CD4-positive, alpha-beta T cell (primary cell): Measurements from ENCODE around the gene CDH12. TPM values are rescaled to one million over a fixed set of nuclear protein-coding genes. Genes with fewer than 3 reads are reported as not detected.

Source experiments
- ATAC-seq: fragments of 200-7000 bp; cut with Tn5 transposase; one replicate; pipeline ENCODE4 v1.10.0; 2022; ENCODE audit warnings: mild to moderate bottlenecking; ENCODE audit not compliant: poor library complexity
- CTCF ChIA-PET: fragments of 350-600 bp; sonication (Branson Sonifier 250); formaldehyde crosslinking; loops from one replicate; lab custom pipeline; 2021; ENCODE audit warnings: antibody characterized with exemption, inconsistent platforms; lab: Charles Lee
- POLR2A ChIA-PET: fragments of 350-600 bp; sonication (Branson Sonifier 250); formaldehyde crosslinking; loops from one replicate; lab custom pipeline; 2021; ENCODE audit warnings: antibody characterized with exemption, inconsistent platforms; lab: Charles Lee
- DNase-seq, 14 experiments: peaks; one replicate each; pipeline ENCODE4 v3.0.0-alpha.2; 2013 to 2020; ENCODE audit warnings: mixed read lengths in 2 of 14
- H3K27ac ChIP-seq, 2 donors: one replicate each; pipeline versions ENCODE4 v1.5.1 to v1.7.0; 2013; ENCODE audit warnings: low read length in 2 of 2, low read depth in 1 of 2, mild to moderate bottlenecking in 1 of 2
- H3K27me3 ChIP-seq, 2 experiments: 1 replicate in 1 of 2; 2 replicates in 1 of 2; pipeline versions ENCODE4 v1.6.1 to v1.7.0; 2013; ENCODE audit warnings: low read length in 2 of 2, control low read depth in 1 of 2, mild to moderate bottlenecking in 1 of 2, moderate library complexity in 1 of 2; ENCODE audit not compliant: insufficient read depth in 2 of 2, control insufficient read depth in 1 of 2
- H3K36me3 ChIP-seq: one replicate; pipeline ENCODE4 v1.6.1; 2013; ENCODE audit warnings: low read length, control low read depth; ENCODE audit not compliant: insufficient read depth
- H3K4me1 ChIP-seq: one replicate; pipeline ENCODE4 v1.6.1; 2013; ENCODE audit warnings: low read length, control low read depth; ENCODE audit not compliant: insufficient read depth
- H3K4me3 ChIP-seq: one replicate; pipeline ENCODE4 v1.5.1; 2013; ENCODE audit warnings: mild to moderate bottlenecking, low read length, moderate library complexity
- H3K9me3 ChIP-seq, 2 experiments: 1 replicate in 1 of 2; 2 replicates in 1 of 2; pipeline versions ENCODE4 v1.6.1 to v1.7.0; 2013; ENCODE audit warnings: low read length in 2 of 2, mild to moderate bottlenecking in 2 of 2, control low read depth in 1 of 2, moderate library complexity in 1 of 2; ENCODE audit not compliant: control insufficient read depth in 1 of 2, insufficient read depth in 1 of 2
- H3K27ac Mint-ChIP-seq: one replicate; pipeline ENCODE4 v1.8.0; 2020; ENCODE audit warnings: mixed read lengths
- H3K27me3 Mint-ChIP-seq: one replicate; pipeline ENCODE4 v1.8.0; 2021; ENCODE audit warnings: mixed read lengths
- H3K36me3 Mint-ChIP-seq: one replicate; pipeline ENCODE4 v1.8.0; 2021; ENCODE audit warnings: low read depth, mixed read lengths
- H3K4me1 Mint-ChIP-seq: one replicate; pipeline ENCODE4 v1.8.0; 2021; ENCODE audit warnings: low read depth, mixed read lengths
- H3K4me3 Mint-ChIP-seq: one replicate; pipeline ENCODE4 v1.8.0; 2020; ENCODE audit warnings: mild to moderate bottlenecking, mixed read lengths
- H3K9me3 Mint-ChIP-seq: one replicate; pipeline ENCODE4 v1.8.0; 2020; ENCODE audit warnings: mixed read lengths
- CTCF ChIP-seq: fragments of 200-600 bp; IDR thresholded peaks from one replicate; pipeline ENCODE4 v1.8.0; 2022; ENCODE audit warnings: antibody characterized with exemption, mild to moderate bottlenecking
- intact Hi-C, 2 experiments: fragments of 100-400 bp; cut with DNase I in 1 of 2; cut with micrococcal nuclease in 1 of 2; formaldehyde crosslinking; loops; one replicate each; pipeline versions ENCODE4 v1.15.1 to v1.9.0; 2023 to 2025; cut with DNase I, micrococcal nuclease
- total RNA-seq, 174 experiments: library from RNA in 2 of 174; stranded (reverse) in 2 of 174; gene quantifications; one replicate each; pipeline ENCODE4 v1.2.3 and lab custom pipeline; 2021 to 2026

Gene CDH12
- total RNA-seq, 2 experiments from 2014 or later: not detected

GRCh38 chr5:22615964-22616363, 237.2 kb downstream of the CDH12 start:
- no peak overlapping the region for H3K27ac ChIP-seq
- ChIA-PET POLR2A (no interaction called here), CTCF (no interaction called here)
- H3K4me1 ChIP-seq: no peaks in the 10 kb centered on the region
- Mint-ChIP-seq H3K4me3 (no peak overlapping the region), H3K27me3 (no peaks in the 10 kb centered on the region), H3K9me3 (peaks cover 8% of the 10 kb centered on the region), H3K27ac (no peak overlapping the region), H3K4me1 (no peaks in the 10 kb centered on the region), H3K36me3 (no peaks in the 10 kb centered on the region)
- no peak overlapping the region for H3K4me3 ChIP-seq
- no peaks in the 10 kb centered on the region for H3K27me3 ChIP-seq
- TF ChIP-seq CTCF: no peak
- no peak for DNase-seq
- H3K36me3 ChIP-seq: no peaks in the 10 kb centered on the region
- no peak for ATAC-seq
- H3K9me3 ChIP-seq: no peaks in the 10 kb centered on the region
- intact Hi-C loops: no loop called here

DNA sequence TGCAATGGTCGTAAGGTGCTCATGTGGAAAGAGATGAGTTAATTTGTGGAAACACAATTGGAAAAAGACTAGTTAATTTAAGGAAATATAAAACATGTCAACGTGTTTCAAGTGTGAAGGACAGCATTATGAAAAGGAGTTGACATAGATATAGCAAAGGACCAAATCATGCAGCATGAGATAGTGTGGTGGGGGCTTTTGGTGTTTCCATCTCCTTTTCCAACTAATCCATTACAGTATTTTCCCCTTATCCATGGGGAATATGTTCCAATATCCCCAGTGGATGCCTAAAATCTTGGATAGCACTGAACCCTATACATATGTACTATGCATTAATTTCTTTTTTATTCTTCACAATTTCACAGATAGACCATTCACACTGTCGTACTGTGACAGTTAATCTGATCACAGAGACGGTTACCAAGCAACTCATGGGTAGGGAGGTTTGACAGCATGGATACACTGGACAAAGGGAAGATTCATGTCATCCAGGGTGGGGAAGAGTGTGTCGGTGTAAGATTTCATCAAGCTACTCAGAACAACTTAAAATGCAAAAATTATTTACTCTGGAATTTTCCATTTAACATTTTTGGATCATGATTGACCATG, 238.6 kb downstream of the CDH12 start:
- DNase-seq: no peak
- TF ChIP-seq CTCF: no peak
- Histone ChIP-seq H3K27ac (no peak overlapping the region), H3K9me3 (no peaks in the 10 kb centered on the region), H3K4me3 (no peak overlapping the region), H3K36me3 (no peaks in the 10 kb centered on the region), H3K4me1 (no peaks in the 10 kb centered on the region), H3K27me3 (no peaks in the 10 kb centered on the region)
- ChIA-PET CTCF (no interaction called here), POLR2A (no interaction called here)
- ATAC-seq: no peak
- no peaks in the 10 kb centered on the region for H3K4me1 Mint-ChIP-seq
- no peaks in the 10 kb centered on the region for H3K36me3 Mint-ChIP-seq
- no peak overlapping the region for H3K27ac Mint-ChIP-seq
- H3K9me3 Mint-ChIP-seq: peaks cover 6% of the 10 kb centered on the region
- no peaks in the 10 kb centered on the region for H3K27me3 Mint-ChIP-seq
- intact Hi-C loops: no loop called here
- no peak overlapping the region for H3K4me3 Mint-ChIP-seq

DNA sequence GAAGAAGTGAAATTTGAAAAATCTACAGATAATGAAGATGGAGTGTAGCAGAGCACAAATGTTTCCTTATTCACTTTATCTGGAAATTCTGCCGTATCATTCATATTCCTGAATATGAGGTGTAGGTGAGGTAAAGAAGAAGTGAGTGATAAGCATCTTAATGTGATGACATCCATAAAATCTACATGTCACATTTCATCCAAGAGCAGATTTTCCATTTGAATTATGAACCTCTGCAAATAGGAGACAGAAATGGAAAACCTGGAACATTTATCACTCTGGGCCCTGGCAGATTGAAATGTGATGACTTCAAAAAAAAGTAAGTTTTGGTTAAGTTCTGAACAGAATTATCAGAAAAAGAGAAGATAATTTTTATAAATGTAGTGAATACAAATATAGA, 240.2 kb downstream of the CDH12 start:
- intact Hi-C loops: no loop called here
- Mint-ChIP-seq H3K27me3 (no peaks in the 10 kb centered on the region), H3K27ac (no peak overlapping the region), H3K36me3 (no peaks in the 10 kb centered on the region), H3K9me3 (peaks cover 9% of the 10 kb centered on the region), H3K4me3 (no peak overlapping the region), H3K4me1 (no peaks in the 10 kb centered on the region)
- H3K4me3 ChIP-seq: no peak overlapping the region
- H3K27ac ChIP-seq: no peak overlapping the region
- DNase-seq (no peak), ATAC-seq (no peak)
- H3K27me3 ChIP-seq: no peaks in the 10 kb centered on the region
- ChIA-PET POLR2A (no interaction called here), CTCF (interaction anchor here (0.6 kb wide), 1 partner anchor 32 kb away, joined by 3 read pairs; no protein-coding TSS in a partner anchor)
- H3K9me3 ChIP-seq: peaks cover 0 to 3% of the 10 kb centered on the region in 2 experiments
- no peaks in the 10 kb centered on the region for H3K4me1 ChIP-seq
- TF ChIP-seq CTCF: no peak
- H3K36me3 ChIP-seq: no peaks in the 10 kb centered on the region
